ENCODE data around the gene TMPRSS11B.
"Not testable (repeated sequence)": the region's sequence is repeated elsewhere in the genome, so short reads cannot be mapped to it uniquely, and the experiment has no call there.

Gene TMPRSS11B

DNA sequence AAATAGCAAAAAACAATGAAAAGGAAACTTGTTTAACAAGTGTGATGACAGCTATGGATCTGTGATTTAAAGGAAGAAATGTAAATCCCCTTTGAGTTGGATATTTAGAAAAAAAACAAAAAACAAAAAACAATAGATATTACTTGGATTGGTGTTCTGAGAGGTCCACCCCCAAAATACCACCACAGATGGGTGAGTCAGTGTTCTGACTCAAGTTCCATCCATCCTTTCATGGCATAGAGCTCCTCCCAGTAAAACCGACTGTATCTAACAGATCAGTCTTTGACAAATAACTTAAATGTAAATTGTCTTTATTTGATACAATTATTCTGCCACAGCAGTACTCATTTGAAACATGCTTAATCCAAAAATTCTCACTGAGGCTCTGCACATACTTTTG, 27.4 kb downstream of the TMPRSS11B start:
- DNase-seq: no peak

DNA sequence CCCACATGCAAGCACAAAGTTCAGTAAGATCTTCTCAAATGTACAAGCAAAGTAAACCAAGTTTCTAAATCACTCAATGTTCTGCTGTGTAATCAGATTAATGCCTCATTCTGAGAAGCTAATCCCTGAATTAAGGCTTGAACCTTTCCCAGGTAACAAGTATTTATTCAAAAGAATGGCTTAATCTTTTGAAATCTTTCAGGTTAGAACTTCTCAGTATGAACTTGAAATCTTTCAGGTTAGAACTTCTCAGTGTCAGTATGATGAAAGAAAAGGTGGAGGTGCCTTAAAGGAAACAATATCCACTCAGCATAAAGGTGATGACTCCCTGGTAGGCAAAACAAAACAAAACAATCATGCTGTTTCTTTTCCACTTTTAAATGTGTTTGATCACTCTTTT, 29.0 kb downstream of the TMPRSS11B start:
- DNase-seq: no peak

DNA sequence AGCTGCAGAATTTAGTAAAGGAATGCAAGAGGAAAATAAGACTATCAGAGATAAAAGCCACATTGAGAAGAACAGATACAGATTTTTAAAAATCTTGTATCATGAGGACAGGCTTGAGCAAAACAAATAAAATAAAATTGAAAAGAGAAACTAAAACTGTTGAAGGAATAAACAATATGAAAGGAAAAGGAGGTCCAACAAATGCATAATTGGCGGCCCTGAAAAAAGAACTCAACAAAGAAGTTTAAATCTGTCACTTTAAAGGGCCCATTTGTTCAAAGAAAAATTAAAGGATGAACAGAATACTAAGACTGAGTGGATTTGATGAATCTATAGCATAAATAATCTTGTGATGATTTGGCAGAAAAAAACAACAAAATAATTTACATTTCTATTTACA, 36.5 kb downstream of the TMPRSS11B start:
- DNase-seq: no peak

DNA sequence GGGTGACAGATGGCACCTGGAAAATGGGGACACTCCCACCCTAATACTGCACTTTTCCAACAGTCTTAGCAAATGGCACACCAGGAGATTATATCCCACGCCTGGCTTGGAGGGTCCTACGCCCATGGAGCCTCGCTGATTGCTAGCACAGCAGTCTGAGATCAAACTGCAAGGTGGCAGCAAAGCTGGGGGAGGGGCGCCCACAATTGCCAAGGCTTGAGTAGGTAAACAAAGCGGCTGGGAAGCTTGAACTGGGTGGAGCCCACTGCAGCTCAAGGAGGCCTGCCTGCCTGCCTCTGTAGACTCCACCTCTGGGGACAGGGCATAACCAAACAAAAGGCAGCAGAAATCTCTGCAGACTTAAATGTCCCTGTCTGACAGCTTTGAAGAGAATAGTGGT, 51.2 kb downstream of the TMPRSS11B start:
- DNase-seq: not testable (repeated sequence)

DNA sequence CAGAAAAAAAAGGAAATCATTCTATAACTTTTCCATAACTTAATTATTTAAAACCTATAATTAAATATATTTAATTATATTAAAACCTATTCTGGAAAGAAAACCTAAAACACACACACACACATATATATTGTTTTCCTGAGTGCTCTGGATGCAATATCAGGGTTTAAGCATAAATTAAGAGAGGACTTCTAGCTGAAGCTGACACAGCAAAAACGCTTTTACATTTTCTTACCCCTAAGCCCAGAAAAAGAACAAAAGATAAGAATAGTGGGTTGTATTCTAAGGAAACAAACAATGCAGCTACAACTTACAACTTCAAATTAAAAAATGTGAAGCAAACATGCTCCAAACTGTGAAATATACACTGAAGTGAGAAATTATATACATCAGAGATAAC, 52.3 kb downstream of the TMPRSS11B start:
- no peak for DNase-seq

DNA sequence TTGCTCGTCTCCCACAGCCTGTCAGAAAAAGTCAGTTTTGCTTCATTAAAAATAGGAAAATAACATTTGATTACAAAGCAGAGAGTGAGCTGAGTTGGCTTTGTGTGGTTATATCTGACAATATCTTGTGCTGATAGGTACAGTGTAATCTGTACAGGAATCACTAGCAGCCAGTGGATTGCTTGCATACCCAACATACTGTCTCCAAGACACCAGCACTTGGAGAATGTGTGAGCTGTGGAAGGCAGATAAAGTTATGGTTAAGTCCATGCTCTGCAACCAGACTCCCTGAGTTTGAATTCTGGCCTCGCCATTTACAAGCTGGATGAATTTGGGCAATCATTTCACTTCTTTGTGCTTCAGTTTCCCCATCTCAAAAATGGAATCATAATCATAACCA, 58.3 kb downstream of the TMPRSS11B start:
- no peak for DNase-seq

DNA sequence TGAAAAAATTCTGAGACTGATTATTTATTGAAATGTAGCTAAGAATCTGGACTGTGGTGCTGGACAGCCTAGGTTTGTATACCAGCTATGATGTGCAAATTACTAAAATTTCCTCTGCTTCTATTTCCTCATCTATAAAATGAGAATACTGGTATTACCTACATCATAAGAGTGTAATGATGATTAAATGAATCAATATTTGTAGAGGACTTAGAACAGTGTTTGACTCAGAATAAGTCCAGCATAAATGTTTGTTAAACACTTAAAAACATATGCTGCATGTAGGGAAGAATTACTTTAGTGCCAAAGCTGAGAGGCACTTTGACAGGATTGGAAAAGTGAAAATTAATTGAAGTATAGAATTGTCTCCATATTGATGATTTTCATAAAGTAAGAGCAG, 60.6 kb downstream of the TMPRSS11B start:
- DNase-seq: no peak

DNA sequence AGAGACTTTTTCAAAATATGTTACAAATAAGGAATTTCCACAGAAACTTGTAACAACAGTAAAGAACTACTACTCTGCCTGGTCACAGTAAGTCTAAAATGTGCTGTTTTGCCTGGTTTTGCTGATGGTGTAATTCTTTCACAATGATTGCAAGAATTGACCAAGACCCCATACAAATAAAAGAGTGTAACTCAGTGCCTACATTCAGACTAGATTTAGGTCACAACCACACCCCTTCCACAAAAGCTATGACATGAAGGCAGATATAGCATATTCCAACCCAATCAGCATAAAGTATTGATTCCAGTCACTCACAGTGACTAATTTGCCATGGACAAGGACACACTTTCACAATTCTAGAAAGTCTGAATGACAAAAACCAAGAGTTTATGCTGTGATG, 62.1 kb downstream of the TMPRSS11B start:
- no peak for DNase-seq

DNA sequence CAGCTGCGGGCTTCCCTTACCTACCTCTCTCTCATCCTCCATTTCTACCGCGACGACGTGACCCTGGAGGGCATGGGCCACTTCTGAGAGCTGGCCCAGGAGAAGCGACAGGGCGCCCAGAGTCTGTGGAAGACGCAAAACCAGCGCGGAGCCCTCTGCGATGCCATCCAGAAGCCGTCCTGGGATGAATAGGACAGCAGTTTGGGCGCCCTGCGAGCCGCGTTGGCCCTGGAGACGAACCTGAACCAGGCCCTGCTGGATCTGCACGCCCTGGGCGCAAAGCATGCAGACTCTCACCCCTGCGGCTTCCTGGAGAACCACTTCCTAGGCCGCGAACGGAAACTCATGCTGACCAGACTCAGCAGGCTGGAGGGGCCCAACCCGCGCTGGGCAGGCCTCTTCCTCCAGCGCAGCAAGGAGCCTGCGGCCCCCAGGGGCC, 63.1 kb downstream of the TMPRSS11B start:
- no peak for DNase-seq

DNA sequence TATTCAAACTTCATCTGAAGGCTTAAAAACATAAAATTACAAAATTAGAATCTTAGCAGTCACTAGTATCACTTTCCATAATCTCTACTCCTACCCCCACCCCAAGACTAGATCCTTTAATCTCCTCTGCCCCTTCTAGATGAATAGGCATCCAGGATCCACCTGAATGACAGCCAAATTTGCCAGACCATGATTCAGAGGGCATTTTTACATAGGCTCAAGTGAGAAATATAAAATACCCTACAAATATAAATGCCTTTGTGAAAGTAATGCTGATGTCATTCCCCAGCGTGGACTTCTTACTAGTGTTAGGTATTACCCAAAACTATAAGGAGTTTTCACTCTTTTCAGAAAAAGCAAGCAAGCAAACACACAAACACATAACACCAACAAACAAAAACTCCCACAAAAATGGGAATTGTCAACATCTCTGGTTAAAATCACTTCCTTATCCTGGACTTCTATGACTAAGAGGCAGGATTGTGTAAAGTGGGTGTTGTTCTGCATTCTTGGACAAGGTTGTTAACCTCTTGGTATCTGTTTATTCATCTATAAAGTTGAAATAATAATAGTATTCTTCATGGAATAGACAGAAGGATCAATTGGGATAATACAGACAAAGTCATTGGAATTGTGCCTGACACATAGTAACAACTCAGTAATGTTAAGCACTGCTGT, 64.5 kb downstream of the TMPRSS11B start:
- no peak for DNase-seq

DNA sequence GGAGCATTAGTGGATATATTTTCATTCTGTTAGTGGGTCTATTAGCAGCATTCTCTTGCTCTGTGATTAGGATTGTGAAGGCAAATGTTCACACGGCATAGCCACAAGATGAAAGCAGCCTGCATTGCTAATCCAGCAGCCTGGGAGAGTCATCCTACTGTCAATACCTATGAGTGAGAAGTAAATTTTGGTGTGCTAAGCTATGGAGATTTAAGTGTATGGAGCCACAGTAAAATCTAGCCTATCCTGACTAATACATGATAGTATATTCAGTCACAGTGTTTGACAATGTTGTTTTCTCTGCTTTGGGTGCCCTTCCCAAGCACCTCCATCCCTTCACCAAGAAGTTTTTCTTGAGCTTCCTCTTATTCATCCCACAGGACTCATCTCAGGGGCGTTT, 68.6 kb downstream of the TMPRSS11B start:
- DNase-seq: no peak
